ENCODE measurements around the gene CMTM3. TPM values are rescaled to one million over a fixed set of nuclear protein-coding genes. Genes with fewer than 3 reads are reported as not detected.
"Not testable (repeated sequence)": the region's sequence is repeated elsewhere in the genome, so short reads cannot be mapped to it uniquely, and the experiment has no call there.

CMTM3 gene
- total and polyA plus RNA-seq, 7 experiments from 2014 or later, result 52.0 to 138 (median 64.6) TPM

DNA sequence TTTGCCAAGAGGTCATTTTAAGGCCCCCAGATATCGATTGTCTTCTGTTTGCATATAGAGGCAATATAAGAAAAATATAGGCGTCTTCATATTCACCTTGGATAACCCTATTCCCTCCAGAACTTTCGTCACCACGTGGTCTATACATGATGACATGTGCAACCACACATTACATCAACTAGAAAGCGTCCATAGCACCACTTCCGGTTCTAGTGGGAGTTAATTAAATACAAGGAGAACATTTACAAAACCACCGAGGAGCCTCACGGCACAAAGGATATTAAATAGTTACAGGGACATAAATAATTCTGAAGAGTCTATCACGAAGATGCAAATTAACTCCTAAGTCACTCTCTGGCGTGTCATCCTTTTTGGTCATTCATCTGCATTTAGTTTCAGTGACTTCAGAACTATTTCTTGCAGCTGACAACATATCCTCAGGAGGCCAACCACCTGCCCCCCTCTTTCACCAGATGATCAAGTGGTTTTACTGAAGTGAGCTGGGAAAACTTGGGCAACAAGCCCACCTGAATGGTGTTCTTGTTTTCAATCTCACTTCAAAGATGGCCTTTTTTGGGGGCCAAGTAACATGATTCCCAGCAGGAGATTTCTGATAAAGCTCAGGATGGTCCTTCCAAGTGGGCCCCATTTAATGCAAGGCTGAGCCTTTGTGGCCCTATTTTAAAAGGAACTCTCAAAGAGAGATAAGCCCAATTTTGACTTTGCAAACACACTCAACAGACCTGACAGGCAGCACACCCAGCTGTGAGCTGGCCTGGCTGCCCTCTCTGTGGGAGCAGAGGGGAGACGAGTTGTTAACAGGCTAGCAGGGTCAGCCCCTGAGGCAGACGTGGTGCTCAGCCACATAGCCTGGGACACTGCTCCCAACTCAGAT is 15.3 kb downstream of the CMTM3 start:
- H3K27ac Mint-ChIP-seq, result no peak overlapping the region

DNA sequence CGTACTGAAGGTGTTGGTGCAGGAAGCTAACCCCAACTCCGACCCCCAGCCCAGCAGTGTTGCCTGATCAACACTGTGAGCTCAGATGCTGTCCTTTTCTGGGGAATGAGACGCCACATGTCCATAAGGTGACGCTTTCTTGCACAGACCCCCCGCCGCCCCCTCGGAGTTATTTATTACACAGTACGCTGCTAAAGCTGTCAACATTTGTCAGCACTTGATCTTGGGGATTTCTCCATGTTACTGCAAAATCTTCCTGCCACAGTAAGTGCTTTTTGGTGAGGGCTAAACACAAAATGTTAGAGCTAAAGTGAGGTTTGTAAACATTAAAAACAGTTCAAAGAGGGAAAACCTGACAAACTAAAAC is 15.9 kb downstream of the CMTM3 start:
- no peaks in the 10 kb centered on the region for H3K9me3 ChIP-seq (ENCODE audit: control insufficient read depth in 2 of 3, low read length in 3 of 3)
- no peak overlapping the region for H3K4me3 ChIP-seq (ENCODE audit: low read length)
- H3K27ac ChIP-seq (ENCODE audit: low read depth, low read length), result no peak overlapping the region
- intact Hi-C loops (cut with micrococcal nuclease), result no loop called here
- DNase-seq (no peak), ATAC-seq (no peak)
- Mint-ChIP-seq H3K27me3 (peaks cover 0 to 3% (median 0%) of the 10 kb centered on the region in 5 donors), H3K9me3 (no peaks in the 10 kb centered on the region), H3K4me3 (no peak overlapping the region), H3K27ac (no peak overlapping the region), H3K36me3 (no peaks in the 10 kb centered on the region), H3K4me1 (peaks cover 0 to 2% (median 0%) of the 10 kb centered on the region in 7 donors)
- H3K36me3 ChIP-seq (ENCODE audit: control insufficient read depth in 2 of 3, insufficient read depth in 3 of 3, low read length in 3 of 3), result no peaks in the 10 kb centered on the region
- ChIA-PET POLR2A (no interaction called here), CTCF (no interaction called here)
- H3K4me1 ChIP-seq (ENCODE audit: control insufficient read depth in 2 of 2, insufficient read depth in 2 of 2, low read length in 2 of 2), result no peaks in the 10 kb centered on the region
- H3K27me3 ChIP-seq (ENCODE audit: control insufficient read depth in 2 of 2, insufficient read depth in 2 of 2, low read length in 2 of 2), result no peaks in the 10 kb centered on the region

More for the DNA sequence above, 15.3 kb downstream of the CMTM3 start:
- no peak overlapping the region for H3K27ac ChIP-seq (ENCODE audit: low read depth, low read length)
- no peaks in the 10 kb centered on the region for H3K36me3 ChIP-seq (ENCODE audit: control insufficient read depth in 2 of 3, insufficient read depth in 3 of 3, low read length in 3 of 3)
- Mint-ChIP-seq H3K36me3 (no peaks in the 10 kb centered on the region), H3K4me3 (no peak overlapping the region), H3K27me3 (peaks cover 0 to 2% (median 0%) of the 10 kb centered on the region in 5 donors), H3K9me3 (no peaks in the 10 kb centered on the region), H3K4me1 (peaks cover 0 to 2% (median 0%) of the 10 kb centered on the region in 7 donors)
- no peaks in the 10 kb centered on the region for H3K4me1 ChIP-seq (ENCODE audit: control insufficient read depth in 2 of 2, insufficient read depth in 2 of 2, low read length in 2 of 2)
- POLR2A ChIA-PET, result no interaction called here
- CTCF ChIA-PET, result no interaction called here
- no peaks in the 10 kb centered on the region for H3K9me3 ChIP-seq (ENCODE audit: control insufficient read depth in 2 of 3, low read length in 3 of 3)
- no peaks in the 10 kb centered on the region for H3K27me3 ChIP-seq (ENCODE audit: control insufficient read depth in 2 of 2, insufficient read depth in 2 of 2, low read length in 2 of 2)
- DNase-seq (no peak), ATAC-seq (no peak)
- no peak overlapping the region for H3K4me3 ChIP-seq (ENCODE audit: low read length)
- intact Hi-C loops (cut with micrococcal nuclease), result no loop called here

- Mint-ChIP-seq H3K36me3 (no peaks in the 10 kb centered on the region), H3K9me3 (no peaks in the 10 kb centered on the region), H3K27ac (no peak overlapping the region), H3K27me3 (peaks cover 0 to 3% (median 0%) of the 10 kb centered on the region in 5 donors), H3K4me1 (peaks cover 0 to 2% (median 0%) of the 10 kb centered on the region in 7 donors), H3K4me3 (no peak overlapping the region)
- POLR2A ChIA-PET, result no interaction called here
- H3K27ac ChIP-seq (ENCODE audit: low read depth, low read length), result no peak overlapping the region
- H3K9me3 ChIP-seq (ENCODE audit: control insufficient read depth in 2 of 3, low read length in 3 of 3), result no peaks in the 10 kb centered on the region
- H3K4me3 ChIP-seq (ENCODE audit: low read length), result no peak overlapping the region
- no peaks in the 10 kb centered on the region for H3K4me1 ChIP-seq (ENCODE audit: control insufficient read depth in 2 of 2, insufficient read depth in 2 of 2, low read length in 2 of 2)
- ATAC-seq (no peak), DNase-seq (no peak)
- intact Hi-C loops (cut with micrococcal nuclease), result no loop called here
- no peaks in the 10 kb centered on the region for H3K36me3 ChIP-seq (ENCODE audit: control insufficient read depth in 2 of 3, insufficient read depth in 3 of 3, low read length in 3 of 3)
- no peaks in the 10 kb centered on the region for H3K27me3 ChIP-seq (ENCODE audit: control insufficient read depth in 2 of 2, insufficient read depth in 2 of 2, low read length in 2 of 2)
- CTCF ChIA-PET, result no interaction called here
Measured at GRCh38 chr16:66621973-66622372, 17.5 kb downstream of the CMTM3 start.

DNA sequence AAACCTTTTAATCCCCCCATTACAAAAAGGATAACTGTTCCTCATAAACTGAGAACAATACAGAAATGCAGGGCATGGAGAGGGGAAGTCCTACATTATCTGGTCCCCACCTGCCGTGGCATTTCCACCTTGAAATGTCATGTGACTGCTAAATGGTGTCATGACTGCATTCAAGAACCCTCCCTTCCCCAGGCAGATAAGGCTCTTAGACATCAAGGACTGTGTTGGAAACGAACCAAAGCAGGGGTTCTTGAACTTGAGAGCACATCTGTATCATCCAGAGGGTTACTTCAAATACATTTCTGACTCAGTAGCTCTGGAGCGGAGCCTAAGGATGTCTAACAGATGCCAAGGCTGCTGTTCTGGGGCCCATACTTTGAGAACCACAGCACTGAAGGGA is 18.4 kb downstream of the CMTM3 start:
- Mint-ChIP-seq H3K9me3 (no peaks in the 10 kb centered on the region), H3K4me3 (no peak overlapping the region), H3K36me3 (no peaks in the 10 kb centered on the region), H3K27ac (peak overlapping the region in 1 of 9 donors; percentile 26), H3K4me1 (peaks cover 0 to 2% (median 0%) of the 10 kb centered on the region in 7 donors), H3K27me3 (peaks cover 0 to 3% (median 0%) of the 10 kb centered on the region in 5 donors)
- no peak for DNase-seq
- H3K4me1 ChIP-seq (ENCODE audit: control insufficient read depth in 2 of 2, insufficient read depth in 2 of 2, low read length in 2 of 2), result no peaks in the 10 kb centered on the region
- no peak for ATAC-seq
- H3K27ac ChIP-seq (ENCODE audit: low read depth, low read length), result no peak overlapping the region
- intact Hi-C loops (cut with micrococcal nuclease), result no loop called here
- POLR2A ChIA-PET, result no interaction called here
- no peaks in the 10 kb centered on the region for H3K9me3 ChIP-seq (ENCODE audit: control insufficient read depth in 2 of 3, low read length in 3 of 3)
- CTCF ChIA-PET, result no interaction called here
- no peaks in the 10 kb centered on the region for H3K36me3 ChIP-seq (ENCODE audit: control insufficient read depth in 2 of 3, insufficient read depth in 3 of 3, low read length in 3 of 3)
- no peaks in the 10 kb centered on the region for H3K27me3 ChIP-seq (ENCODE audit: control insufficient read depth in 2 of 2, insufficient read depth in 2 of 2, low read length in 2 of 2)
- no peak overlapping the region for H3K4me3 ChIP-seq (ENCODE audit: low read length)

GRCh38 chr16:66623755-66624154 is 19.3 kb downstream of the CMTM3 start:
- intact Hi-C loops (cut with micrococcal nuclease), result no loop called here
- H3K27me3 ChIP-seq (ENCODE audit: control insufficient read depth in 2 of 2, insufficient read depth in 2 of 2, low read length in 2 of 2), result no peaks in the 10 kb centered on the region
- DNase-seq (no peak), ATAC-seq (no peak)
- no peak overlapping the region for H3K27ac Mint-ChIP-seq
- no peak overlapping the region for H3K27ac ChIP-seq (ENCODE audit: low read depth, low read length)
- POLR2A ChIA-PET, result no interaction called here
- no peaks in the 10 kb centered on the region for H3K36me3 ChIP-seq (ENCODE audit: control insufficient read depth in 2 of 3, insufficient read depth in 3 of 3, low read length in 3 of 3)
- no peak overlapping the region for H3K4me3 Mint-ChIP-seq
- no peak overlapping the region for H3K4me3 ChIP-seq (ENCODE audit: low read length)
- H3K36me3 Mint-ChIP-seq, result no peaks in the 10 kb centered on the region
- no peaks in the 10 kb centered on the region for H3K9me3 ChIP-seq (ENCODE audit: control insufficient read depth in 2 of 3, low read length in 3 of 3)
- H3K27me3 Mint-ChIP-seq, result peaks cover 0 to 3% (median 0%) of the 10 kb centered on the region in 5 donors
- H3K4me1 ChIP-seq (ENCODE audit: control insufficient read depth in 2 of 2, insufficient read depth in 2 of 2, low read length in 2 of 2), result no peaks in the 10 kb centered on the region
- peaks cover 0 to 2% (median 0%) of the 10 kb centered on the region in 7 donors for H3K4me1 Mint-ChIP-seq
- CTCF ChIA-PET, result no interaction called here
- H3K9me3 Mint-ChIP-seq, result no peaks in the 10 kb centered on the region

- H3K36me3 Mint-ChIP-seq; H3K9me3 ChIP-seq (ENCODE audit: control insufficient read depth in 2 of 3, low read length in 3 of 3); ATAC-seq; H3K27ac ChIP-seq (ENCODE audit: low read depth, low read length); H3K27ac Mint-ChIP-seq; H3K4me3 ChIP-seq (ENCODE audit: low read length); H3K36me3 ChIP-seq (ENCODE audit: control insufficient read depth in 2 of 3, insufficient read depth in 3 of 3, low read length in 3 of 3); H3K4me1 Mint-ChIP-seq; H3K4me1 ChIP-seq (ENCODE audit: control insufficient read depth in 2 of 2, insufficient read depth in 2 of 2, low read length in 2 of 2); H3K27me3 Mint-ChIP-seq; H3K4me3 Mint-ChIP-seq; H3K9me3 Mint-ChIP-seq; POLR2A ChIA-PET; CTCF ChIA-PET; DNase-seq; intact Hi-C loops (cut with micrococcal nuclease); H3K27me3 ChIP-seq (ENCODE audit: control insufficient read depth in 2 of 2, insufficient read depth in 2 of 2, low read length in 2 of 2): not testable (repeated sequence)
Measured at GRCh38 chr16:66627611-66628378, 23.3 kb downstream of the CMTM3 start.
